ENCODE measurements around the gene AP1M2.

AP1M2 gene

GRCh38 chr19:10565567-10566407 is 21.3 kb downstream of the AP1M2 start, which contains the start of gene KRI1:
TSS of gene KRI1 (minus strand) at chr19:10566010. CDS start at chr19:10565999, 11 bp downstream.
- H3K4me3 ChIP-seq (replicated peaks; ENCODE audit: low read depth, low read length) = peak within 1 kb of the TSS; percentile 90
- TF ChIP-seq, protein P1, sequence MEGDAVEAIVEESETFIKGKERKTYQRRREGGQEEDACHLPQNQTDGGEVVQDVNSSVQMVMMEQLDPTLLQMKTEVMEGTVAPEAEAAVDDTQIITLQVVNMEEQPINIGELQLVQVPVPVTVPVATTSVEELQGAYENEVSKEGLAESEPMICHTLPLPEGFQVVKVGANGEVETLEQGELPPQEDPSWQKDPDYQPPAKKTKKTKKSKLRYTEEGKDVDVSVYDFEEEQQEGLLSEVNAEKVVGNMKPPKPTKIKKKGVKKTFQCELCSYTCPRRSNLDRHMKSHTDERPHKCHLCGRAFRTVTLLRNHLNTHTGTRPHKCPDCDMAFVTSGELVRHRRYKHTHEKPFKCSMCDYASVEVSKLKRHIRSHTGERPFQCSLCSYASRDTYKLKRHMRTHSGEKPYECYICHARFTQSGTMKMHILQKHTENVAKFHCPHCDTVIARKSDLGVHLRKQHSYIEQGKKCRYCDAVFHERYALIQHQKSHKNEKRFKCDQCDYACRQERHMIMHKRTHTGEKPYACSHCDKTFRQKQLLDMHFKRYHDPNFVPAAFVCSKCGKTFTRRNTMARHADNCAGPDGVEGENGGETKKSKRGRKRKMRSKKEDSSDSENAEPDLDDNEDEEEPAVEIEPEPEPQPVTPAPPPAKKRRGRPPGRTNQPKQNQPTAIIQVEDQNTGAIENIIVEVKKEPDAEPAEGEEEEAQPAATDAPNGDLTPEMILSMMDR (IDR thresholded peaks at IDR 0.05; ENCODE audit: low read length, missing control alignments) = peak; percentile 5
- peak; percentile 98 for DNase-seq (ENCODE audit: low read depth)

GRCh38 chr19:10565028-10565566 is 22.0 kb downstream of the AP1M2 start:
- TF ChIP-seq, protein P1 (IDR thresholded peaks at IDR 0.05; ENCODE audit: low read length, missing control alignments) = peak; percentile 24
- DNase-seq (ENCODE audit: low read depth) = peak; percentile 32

GRCh38 chr19:10562609-10563008 is 24.5 kb downstream of the AP1M2 start:
- TF ChIP-seq, protein P1 (IDR thresholded peaks at IDR 0.05; ENCODE audit: low read length, missing control alignments) = no peak
- DNase-seq (ENCODE audit: low read depth) = no peak

More at GRCh38 chr19:10565028-10565566, 22.0 kb downstream of the AP1M2 start:
- H3K4me3 ChIP-seq (replicated peaks; ENCODE audit: low read depth, low read length) = peak overlapping the region; percentile 90

GRCh38 chr19:10560154-10560553 is 27.0 kb downstream of the AP1M2 start:
- no peak overlapping the region for H3K4me3 ChIP-seq (replicated peaks; ENCODE audit: low read depth, low read length)
- DNase-seq (ENCODE audit: low read depth) = no peak
- TF ChIP-seq, protein P1 (IDR thresholded peaks at IDR 0.05; ENCODE audit: low read length, missing control alignments) = no peak

More at GRCh38 chr19:10562609-10563008, 24.5 kb downstream of the AP1M2 start:
- H3K4me3 ChIP-seq (replicated peaks; ENCODE audit: low read depth, low read length) = no peak overlapping the region

DNA sequence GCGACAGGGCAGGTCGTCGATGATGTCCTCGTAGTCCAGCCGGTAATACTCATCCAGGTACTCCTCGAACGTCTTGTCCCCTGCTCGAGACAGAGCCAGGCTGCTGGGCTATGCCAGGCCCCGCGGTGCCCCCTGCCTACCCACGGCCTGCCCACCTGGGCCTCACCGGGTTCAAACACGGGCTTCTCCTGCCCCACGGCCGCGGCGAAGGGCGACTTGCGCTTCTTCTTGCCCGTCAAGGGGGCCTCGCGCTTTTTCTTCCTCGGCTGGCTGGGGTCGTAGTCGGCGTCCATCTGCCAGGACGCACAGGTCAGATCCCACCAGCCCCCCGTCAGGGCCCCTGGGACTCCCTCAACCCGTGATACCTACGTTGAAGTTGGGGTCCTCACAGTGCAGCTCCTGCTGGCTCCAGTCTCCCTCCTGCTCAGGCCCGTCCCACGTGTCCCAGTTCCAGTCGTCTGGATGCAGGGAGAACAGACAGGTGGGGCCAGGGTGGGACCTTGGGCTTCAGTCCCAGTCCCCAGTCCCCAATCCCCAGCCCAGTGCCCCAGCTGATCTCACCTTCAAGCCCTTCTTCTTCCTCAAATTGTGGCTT is 29.4 kb downstream of the AP1M2 start:
- H3K4me3 ChIP-seq (replicated peaks; ENCODE audit: low read depth, low read length) = no peak overlapping the region
- DNase-seq (ENCODE audit: low read depth) = no peak
- TF ChIP-seq, protein P1 (IDR thresholded peaks at IDR 0.05; ENCODE audit: low read length, missing control alignments) = no peak

- TF ChIP-seq, protein P1 (IDR thresholded peaks at IDR 0.05; ENCODE audit: low read length, missing control alignments) = no peak
- H3K4me3 ChIP-seq (replicated peaks; ENCODE audit: low read depth, low read length) = no peak overlapping the region
Observed at GRCh38 chr19:10555610-10555973, 31.5 kb downstream of the AP1M2 start.

More at GRCh38 chr19:10555610-10555973, 31.5 kb downstream of the AP1M2 start:
- no peak for DNase-seq (ENCODE audit: low read depth)
